Endothelial cell of umbilical vein (primary cell): ENCODE measurements around the gene TIPIN. TPM values are rescaled to one million over a fixed set of nuclear protein-coding genes. Genes with fewer than 3 reads are reported as not detected.

Experiments used
- BruUV-seq: library from RNA; stranded (reverse); fragments of 400-500 nt; replicated peaks from 2 replicates; lab custom pipeline; 2021; lab: Mats Ljungman, UMichigan
- CTCF ChIA-PET: fragments of 300-600, 350-600 bp; sonication (Branson Sonifier 250); formaldehyde crosslinking; loops from one replicate; lab custom pipeline; 2021; ENCODE audit warnings: antibody characterized with exemption, inconsistent platforms; lab: Charles Lee
- POLR2A ChIA-PET: fragments of 300-600, 350-600 bp; sonication (Branson Sonifier 250); formaldehyde crosslinking; loops from one replicate; lab custom pipeline; 2021; ENCODE audit warnings: antibody characterized with exemption, inconsistent platforms; lab: Charles Lee
- DNase-seq: peaks from one replicate; pipeline ENCODE4 v3.0.0-alpha.2; 2011; ENCODE audit warnings: low read depth, low spot score
- FAIRE-seq: peaks from 2 replicates; lab custom pipeline; 2011; peaks lifted over from hg19 to GRCh38; lab: Jason Lieb, UNC
- H2AFZ ChIP-seq: 2 replicates; pipeline ENCODE4 v1.6.0; 2012; ENCODE audit warnings: low read depth, low read length, control low read depth, inconsistent platforms
- H3K27ac ChIP-seq: 2 replicates; pipeline ENCODE4 v1.5.1; 2011; ENCODE audit warnings: low read depth, mild to moderate bottlenecking, control low read depth, low read length, moderate library complexity; ENCODE audit not compliant: insufficient read depth
- H3K27me3 ChIP-seq, 2 experiments: 2 replicates each; pipeline versions ENCODE4 v1.6.0 to v1.6.1; 2011; ENCODE audit warnings: low read length in 2 of 2, mixed read lengths in 1 of 2; ENCODE audit not compliant: control insufficient read depth in 2 of 2, insufficient read depth in 2 of 2
- H3K36me3 ChIP-seq, 2 experiments: 2 replicates in 1 of 2; 3 replicates in 1 of 2; pipeline ENCODE4 v1.5.1; 2011; ENCODE audit warnings: low read length in 2 of 2, mild to moderate bottlenecking in 1 of 2, moderate library complexity in 1 of 2; ENCODE audit not compliant: control insufficient read depth in 2 of 2, insufficient read depth in 2 of 2; ENCODE audit errors: extremely low read depth in 1 of 2
- H3K4me1 ChIP-seq: 3 replicates; pipeline ENCODE4 v1.5.1; 2011; ENCODE audit warnings: mild to moderate bottlenecking, low read length; ENCODE audit not compliant: control insufficient read depth, insufficient read depth; ENCODE audit errors: extremely low read depth
- H3K4me2 ChIP-seq: 2 replicates; pipeline ENCODE4 v1.6.1; 2011; ENCODE audit warnings: low read length, control low read depth, mixed read lengths; ENCODE audit not compliant: insufficient read depth
- H3K4me3 ChIP-seq, 3 experiments: fragments of 200-600 bp in 1 of 3; sonication (generic), shearing (Covaris generic) in 1 of 3; replicated peaks in 1 of 3; 2 replicates each; pipeline ENCODE4 v1.5.1; 2011 to 2016; ENCODE audit warnings: control low read depth in 3 of 3, low read length in 3 of 3, mild to moderate bottlenecking in 2 of 3, inconsistent platforms in 1 of 3, low read depth in 1 of 3, moderate library complexity in 1 of 3; ENCODE audit not compliant: insufficient read depth in 1 of 3
- H3K79me2 ChIP-seq: 2 replicates; pipeline ENCODE4 v1.6.0; 2012; ENCODE audit warnings: low read length, inconsistent platforms; ENCODE audit not compliant: control insufficient read depth, insufficient read depth
- H3K9ac ChIP-seq: replicated peaks from 2 replicates; pipeline ENCODE3; 2011; ENCODE audit warnings: low read length, control low read depth; ENCODE audit not compliant: insufficient read depth; ENCODE audit errors: extremely low read depth
- H3K9me1 ChIP-seq: replicated peaks from 3 replicates; pipeline ENCODE4 v1.6.0; 2011; ENCODE audit warnings: mild to moderate bottlenecking, low read length; ENCODE audit not compliant: control insufficient read depth, insufficient read depth; ENCODE audit errors: extremely low read depth
- H3K9me3 ChIP-seq: replicated peaks from 2 replicates; pipeline ENCODE4 v1.5.1; 2012; ENCODE audit warnings: low read length, inconsistent platforms; ENCODE audit not compliant: control insufficient read depth, insufficient read depth
- H4K20me1 ChIP-seq: replicated peaks from 2 replicates; pipeline ENCODE3; 2011; ENCODE audit warnings: mild to moderate bottlenecking, low read length; ENCODE audit not compliant: control insufficient read depth, insufficient read depth; ENCODE audit errors: extremely low read depth
- EZH2 ChIP-seq: IDR thresholded peaks from 2 replicates; pipeline ENCODE4 v1.6.1; 2012; ENCODE audit warnings: borderline replicate concordance, low read depth, mild to moderate bottlenecking, moderate library complexity, low read length, inconsistent platforms; ENCODE audit not compliant: severe bottlenecking
- FOS ChIP-seq: IDR thresholded peaks from 2 replicates; pipeline ENCODE4 v1.6.1; 2011; ENCODE audit warnings: mild to moderate bottlenecking, low read length, moderate library complexity, borderline replicate concordance; ENCODE audit not compliant: insufficient read depth
- GATA2 ChIP-seq: IDR thresholded peaks from 2 replicates; pipeline ENCODE4 v1.7.0; 2011; ENCODE audit warnings: low read depth, mild to moderate bottlenecking, moderate library complexity, mixed read lengths, low read length; ENCODE audit not compliant: insufficient read length, insufficient read depth
- JUN ChIP-seq: IDR thresholded peaks from 2 replicates; pipeline ENCODE4 v1.6.1; 2011; ENCODE audit warnings: borderline replicate concordance, low read depth; ENCODE audit not compliant: insufficient read length, insufficient read depth
- MYC ChIP-seq: IDR thresholded peaks from one replicate; pipeline ENCODE4 v1.6.1; 2011; ENCODE audit warnings: mild to moderate bottlenecking, low read depth, low read length
- POLR2A ChIP-seq: IDR thresholded peaks from 2 replicates; pipeline ENCODE4 v1.6.1; 2012; ENCODE audit warnings: low read depth, mild to moderate bottlenecking, control low read depth, low read length
- POLR2AphosphoS5 ChIP-seq: IDR thresholded peaks from 2 replicates; pipeline ENCODE4 v1.6.1; 2012; ENCODE audit warnings: low read depth, mild to moderate bottlenecking, control low read depth, low read length, moderate library complexity; ENCODE audit not compliant: insufficient read depth
- dilution Hi-C: fragments of 300-500 bp; cut with MboI; formaldehyde crosslinking; loops from one replicate; pipeline ENCODE4 v1.15.0; 2019; ENCODE audit warnings: low sequenced_read_pairs; ENCODE audit not compliant: extremely low pct_ligation_motif_present
- intact Hi-C: fragments of 100-400 bp; cut with micrococcal nuclease; formaldehyde crosslinking; loops from one replicate; pipeline ENCODE4 v1.10.0; 2022
- polyA plus RNA-seq, 4 experiments: library from polyadenylated mRNA; depleted of rRNA in 3 of 4; stranded (reverse) in 3 of 4; unstranded in 1 of 4; fragments of >200 nt; gene quantifications; 2 replicates each; pipeline versions ENCODE4 v1.2.1 to v1.2.3, GENCODE V29; 2011 to 2012; ENCODE audit warnings: missing spikeins in 1 of 4
- total RNA-seq: library from RNA; stranded (reverse); gene quantifications from 2 replicates; pipeline ENCODE4 v1.2.3, GENCODE V29; 2021
- TF ChIP-seq, protein P1 (sequence below): IDR thresholded peaks from 2 replicates; pipeline ENCODE4 v1.6.1; 2011; ENCODE audit not compliant: insufficient read depth, insufficient read length
- TF ChIP-seq, protein P2 (sequence below), 2 donors: IDR thresholded peaks; 1 replicate in 1 of 2; 2 replicates in 1 of 2; pipeline ENCODE4 v1.5.1; 2011; ENCODE audit warnings: low read length in 2 of 2, mild to moderate bottlenecking in 2 of 2, moderate library complexity in 2 of 2, control low read depth in 1 of 2, inconsistent platforms in 1 of 2, low read depth in 1 of 2; ENCODE audit not compliant: insufficient read depth in 1 of 2; ENCODE audit errors: extremely low read depth in 1 of 2

Gene TIPIN
- total and polyA plus RNA-seq, 2 donors (not counting 3 experiments of a cell fraction or from before 2014, with no cell fraction given), result 3.6 to 15.4 TPM

DNA sequence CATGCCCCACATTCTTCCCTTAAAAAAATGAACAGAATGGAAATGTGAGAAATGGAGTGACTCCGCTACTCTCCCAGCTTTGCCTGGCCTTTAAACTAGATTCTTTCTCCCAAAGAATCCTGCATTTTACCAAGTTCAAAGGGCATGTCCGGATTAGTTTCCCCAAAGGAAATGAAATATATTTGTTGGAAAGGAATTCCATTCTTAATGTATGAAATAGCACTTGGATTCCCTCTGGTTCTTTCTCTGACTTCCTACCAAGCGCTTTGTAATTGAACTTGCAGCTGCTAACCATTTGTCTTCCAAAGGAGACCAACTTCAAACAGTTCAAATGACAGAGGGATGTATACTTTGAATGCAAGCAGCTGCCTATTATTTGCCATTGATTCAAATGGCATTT, 49.1 kb upstream of the TIPIN start:
- H3K36me3 ChIP-seq, result no peaks in the 10 kb centered on the region
- FAIRE-seq, result peak; percentile 88
- no peak overlapping the region for H2AFZ ChIP-seq
- no peaks in the 10 kb centered on the region for H3K9me1 ChIP-seq
- BruUV-seq, result no TSS peak
- H3K4me2 ChIP-seq, result peak overlapping the region; percentile 69
- intact Hi-C loops (loop anchor here (1.0 kb wide), 1 partner anchor 19 kb away; the partner anchor contains the start of gene MAP2K1), dilution Hi-C loops (loop anchor here (25.0 kb wide), 1 partner anchor 93 kb away; no protein-coding TSS in a partner anchor)
- ChIA-PET CTCF (interaction anchor here (1.0 to 4.2 kb wide), 8 partner anchors 10 to 93 kb away, joined by 3 to 51 read pairs (median 6); partner anchors contain the start of genes MAP2K1 and SNAPC5), POLR2A (interaction anchor here (0.9 kb wide), 1 partner anchor 18 kb away, joined by 3 read pairs; no protein-coding TSS in a partner anchor)
- peak; percentile 83 for DNase-seq
- peak overlapping the region; percentile 38 for H3K27ac ChIP-seq
- H3K4me3 ChIP-seq, result peak overlapping the region in 1 of 3 experiments; percentile 5
- H3K9ac ChIP-seq, result peak overlapping the region; percentile 31
- H3K4me1 ChIP-seq, result peaks cover 35% of the 10 kb centered on the region
- peaks cover 92% of the 10 kb centered on the region for H3K79me2 ChIP-seq
- H3K27me3 ChIP-seq, result no peaks in the 10 kb centered on the region
- TF ChIP-seq JUN, result no peak
- peak; percentile 37 for TF ChIP-seq POLR2AphosphoS5
- no peak for TF ChIP-seq MYC
- no peak for TF ChIP-seq EZH2
- TF ChIP-seq, protein P1, sequence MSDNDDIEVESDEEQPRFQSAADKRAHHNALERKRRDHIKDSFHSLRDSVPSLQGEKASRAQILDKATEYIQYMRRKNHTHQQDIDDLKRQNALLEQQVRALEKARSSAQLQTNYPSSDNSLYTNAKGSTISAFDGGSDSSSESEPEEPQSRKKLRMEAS, result no peak
- no peak for TF ChIP-seq GATA2
- TF ChIP-seq, protein P2, sequence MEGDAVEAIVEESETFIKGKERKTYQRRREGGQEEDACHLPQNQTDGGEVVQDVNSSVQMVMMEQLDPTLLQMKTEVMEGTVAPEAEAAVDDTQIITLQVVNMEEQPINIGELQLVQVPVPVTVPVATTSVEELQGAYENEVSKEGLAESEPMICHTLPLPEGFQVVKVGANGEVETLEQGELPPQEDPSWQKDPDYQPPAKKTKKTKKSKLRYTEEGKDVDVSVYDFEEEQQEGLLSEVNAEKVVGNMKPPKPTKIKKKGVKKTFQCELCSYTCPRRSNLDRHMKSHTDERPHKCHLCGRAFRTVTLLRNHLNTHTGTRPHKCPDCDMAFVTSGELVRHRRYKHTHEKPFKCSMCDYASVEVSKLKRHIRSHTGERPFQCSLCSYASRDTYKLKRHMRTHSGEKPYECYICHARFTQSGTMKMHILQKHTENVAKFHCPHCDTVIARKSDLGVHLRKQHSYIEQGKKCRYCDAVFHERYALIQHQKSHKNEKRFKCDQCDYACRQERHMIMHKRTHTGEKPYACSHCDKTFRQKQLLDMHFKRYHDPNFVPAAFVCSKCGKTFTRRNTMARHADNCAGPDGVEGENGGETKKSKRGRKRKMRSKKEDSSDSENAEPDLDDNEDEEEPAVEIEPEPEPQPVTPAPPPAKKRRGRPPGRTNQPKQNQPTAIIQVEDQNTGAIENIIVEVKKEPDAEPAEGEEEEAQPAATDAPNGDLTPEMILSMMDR (IDR thresholded peaks at IDR 0.05; ENCODE audit: extremely low read depth in 1 of 2, insufficient read depth in 1 of 2, low read depth in 1 of 2, low read length in 2 of 2), result no peak
- no peak for TF ChIP-seq POLR2A
- TF ChIP-seq FOS, result peak; percentile 25
- no peaks in the 10 kb centered on the region for H4K20me1 ChIP-seq
- no peaks in the 10 kb centered on the region for H3K9me3 ChIP-seq
